HUES6 (cell line): ENCODE data around the gene ZC2HC1C.

Experiments
- H3K27ac ChIP-seq: 2 replicates; pipeline ENCODE4 v1.7.0; 2013; ENCODE audit warnings: low read depth, mild to moderate bottlenecking, low read length, inconsistent platforms
- H3K27me3 ChIP-seq: 2 replicates; pipeline ENCODE4 v1.6.1; 2013; ENCODE audit warnings: low read length; ENCODE audit not compliant: control insufficient read depth, insufficient read depth
- H3K36me3 ChIP-seq: 2 replicates; pipeline ENCODE4 v1.6.1; 2013; ENCODE audit warnings: low read length; ENCODE audit not compliant: control insufficient read depth, insufficient read depth
- H3K4me1 ChIP-seq: 2 replicates; pipeline ENCODE4 v1.6.1; 2013; ENCODE audit warnings: low read length; ENCODE audit not compliant: control insufficient read depth, insufficient read depth
- H3K4me3 ChIP-seq: 2 replicates; pipeline ENCODE4 v1.5.1; 2013; ENCODE audit warnings: low read depth, low read length
- H3K9ac ChIP-seq: one replicate; pipeline ENCODE4 v1.6.1; 2013; ENCODE audit warnings: mild to moderate bottlenecking, low read length
- H3K9me3 ChIP-seq: 2 replicates; pipeline ENCODE4 v1.6.1; 2013; ENCODE audit warnings: low read depth, low read length; ENCODE audit not compliant: control insufficient read depth, insufficient read depth

ZC2HC1C gene

DNA sequence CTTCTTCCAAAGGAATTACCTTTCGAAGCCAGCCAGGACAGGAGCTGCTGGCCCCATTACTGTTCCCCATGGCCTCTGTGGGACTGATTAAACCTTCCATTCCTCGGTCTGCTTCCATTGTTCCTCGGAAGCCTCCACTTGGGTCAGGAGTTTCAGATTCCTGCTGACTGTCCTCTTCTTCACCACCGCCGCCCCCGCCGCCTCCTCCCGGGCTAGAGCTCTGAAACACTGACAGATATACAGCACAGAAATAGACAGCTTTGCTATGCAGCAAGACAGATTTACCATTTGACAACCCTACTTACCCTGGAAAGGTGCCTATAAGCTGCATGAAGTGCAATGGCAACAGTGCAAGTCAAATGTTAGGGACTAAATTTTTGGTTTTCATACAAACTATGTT lies 21.8 kb downstream of the ZC2HC1C start:
- H3K4me3 ChIP-seq = no peak overlapping the region
- H3K4me1 ChIP-seq = peaks cover 4% of the 10 kb centered on the region; the same call in 1 of the 2 replicates
- no peaks in the 10 kb centered on the region for H3K27me3 ChIP-seq
- no peak overlapping the region for H3K9ac ChIP-seq
- no peaks in the 10 kb centered on the region for H3K9me3 ChIP-seq
- no peak overlapping the region for H3K27ac ChIP-seq
- peaks cover 64% of the 10 kb centered on the region for H3K36me3 ChIP-seq

DNA sequence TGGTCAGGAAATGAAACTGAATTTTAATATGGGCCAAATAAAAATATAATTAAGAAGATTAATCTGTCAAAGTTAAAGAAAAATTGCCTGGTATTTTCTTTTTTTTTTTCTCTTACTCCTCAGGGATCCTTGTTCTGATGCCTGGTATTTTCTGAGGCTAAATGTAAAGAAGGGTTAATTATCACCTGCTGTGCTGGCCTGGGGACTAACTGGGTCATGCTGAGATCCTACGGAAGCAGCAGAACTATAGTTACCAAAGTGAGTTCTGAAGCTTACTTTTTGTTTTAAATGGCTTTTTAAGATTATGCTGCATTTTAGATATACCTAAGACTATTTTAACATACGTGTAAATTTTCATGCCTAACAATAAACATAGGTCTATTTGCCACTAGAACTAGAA lies 23.3 kb downstream of the ZC2HC1C start:
- H3K4me1 ChIP-seq = peaks cover 4% of the 10 kb centered on the region; the same call in 1 of the 2 replicates
- no peak overlapping the region for H3K4me3 ChIP-seq
- no peak overlapping the region for H3K9ac ChIP-seq
- H3K27ac ChIP-seq = no peak overlapping the region
- no peaks in the 10 kb centered on the region for H3K9me3 ChIP-seq
- H3K27me3 ChIP-seq = no peaks in the 10 kb centered on the region
- peaks cover 64% of the 10 kb centered on the region for H3K36me3 ChIP-seq

DNA sequence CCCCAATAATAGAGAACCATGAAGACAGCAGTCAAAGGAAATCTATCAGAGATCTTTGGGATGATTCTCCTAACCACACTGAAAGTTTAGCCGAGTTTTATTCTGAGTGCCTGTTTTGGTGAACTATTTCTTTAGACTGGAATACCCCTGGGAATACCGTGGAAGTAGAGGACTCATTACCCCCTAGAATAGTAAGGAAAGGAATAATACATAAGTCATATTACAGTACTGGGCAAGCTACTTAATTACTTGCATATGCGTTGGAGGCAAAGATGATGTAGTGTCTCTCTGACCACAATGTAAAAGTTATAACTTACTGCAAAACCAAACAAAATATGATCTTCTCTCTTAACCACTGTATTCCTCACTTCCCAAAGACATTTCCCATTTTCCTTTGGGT lies 25.5 kb downstream of the ZC2HC1C start:
- H3K4me3 ChIP-seq = no peak overlapping the region

DNA sequence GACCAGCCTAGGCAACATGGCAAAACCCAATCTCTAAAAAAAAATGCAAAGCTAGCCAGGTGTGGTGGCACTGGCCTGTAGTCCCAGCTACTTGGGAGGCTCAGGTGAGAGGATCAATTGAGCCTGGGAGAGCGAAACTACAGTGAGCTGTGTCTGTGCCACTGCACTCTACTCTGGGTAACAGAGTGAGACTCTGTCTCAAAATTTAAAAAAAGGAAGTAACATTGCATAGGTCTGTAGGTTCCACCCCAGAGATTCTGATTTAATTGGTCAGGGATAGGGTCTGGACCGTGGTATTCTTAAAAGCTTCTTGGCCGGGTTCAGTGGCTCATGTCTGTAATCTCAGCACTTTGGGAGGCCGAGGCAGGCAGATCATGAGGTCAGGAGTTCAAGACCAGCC lies 26.2 kb downstream of the ZC2HC1C start:
- H3K4me3 ChIP-seq = no peak overlapping the region

More for the DNA sequence above, 25.5 kb downstream of the ZC2HC1C start:
- Histone ChIP-seq H3K27me3 (no peaks in the 10 kb centered on the region), H3K9me3 (no peaks in the 10 kb centered on the region), H3K27ac (no peak overlapping the region), H3K4me1 (peaks cover 4% of the 10 kb centered on the region; the same call in 1 of the 2 replicates), H3K9ac (no peak overlapping the region), H3K36me3 (peaks cover 70% of the 10 kb centered on the region)

DNA sequence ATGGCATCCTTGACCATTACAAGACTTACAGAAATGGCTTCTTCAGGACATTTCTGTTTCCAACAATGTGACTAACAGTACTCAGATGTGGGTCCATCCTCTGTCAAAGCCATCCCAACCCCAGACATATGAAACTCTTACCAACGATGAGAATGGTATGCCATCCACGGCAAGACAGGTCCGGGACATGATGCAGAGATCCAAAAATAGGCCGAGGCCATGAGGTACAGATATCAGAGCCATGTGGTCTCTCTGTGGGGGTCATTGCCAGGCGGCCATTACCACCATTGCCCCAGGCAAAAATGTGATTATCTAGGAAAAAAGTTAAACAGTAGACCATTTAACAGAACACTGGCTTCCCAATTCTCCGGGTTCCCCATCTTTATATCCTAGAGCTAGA lies 27.5 kb downstream of the ZC2HC1C start:
- no peak overlapping the region for H3K9ac ChIP-seq
- H3K4me3 ChIP-seq = no peak overlapping the region
- no peak overlapping the region for H3K27ac ChIP-seq
- H3K36me3 ChIP-seq = peaks cover 73% of the 10 kb centered on the region
- no peaks in the 10 kb centered on the region for H3K9me3 ChIP-seq
- peaks cover 4% of the 10 kb centered on the region; the same call in 1 of the 2 replicates for H3K4me1 ChIP-seq
- H3K27me3 ChIP-seq = no peaks in the 10 kb centered on the region

More for the DNA sequence above, 26.2 kb downstream of the ZC2HC1C start:
- Histone ChIP-seq H3K27me3 (no peaks in the 10 kb centered on the region), H3K4me1 (peaks cover 4% of the 10 kb centered on the region; the same call in 1 of the 2 replicates), H3K9ac (no peak overlapping the region), H3K9me3 (no peaks in the 10 kb centered on the region), H3K36me3 (peaks cover 71% of the 10 kb centered on the region), H3K27ac (no peak overlapping the region)

DNA sequence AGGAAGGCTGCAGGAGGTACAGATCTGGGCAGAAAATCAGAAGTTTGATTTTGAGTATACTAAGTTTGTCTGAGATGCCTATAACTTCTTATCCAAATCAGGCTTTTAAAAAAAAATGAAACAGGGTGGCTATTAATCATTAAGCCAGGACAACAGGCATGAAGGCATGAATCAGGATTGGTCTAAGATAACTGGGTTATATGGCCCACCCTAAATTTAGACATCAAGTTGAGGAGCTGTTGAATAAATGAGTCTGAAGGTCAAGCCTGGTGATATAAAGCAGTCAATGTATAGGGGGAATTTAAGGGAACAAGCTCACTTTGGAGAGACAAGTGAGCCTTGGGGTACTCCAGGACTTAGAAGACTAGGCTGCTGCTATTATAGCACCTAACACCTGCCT lies 28.8 kb downstream of the ZC2HC1C start:
- H3K27ac ChIP-seq = no peak overlapping the region
- no peaks in the 10 kb centered on the region for H3K27me3 ChIP-seq
- no peaks in the 10 kb centered on the region for H3K9me3 ChIP-seq
- H3K9ac ChIP-seq = no peak overlapping the region
- no peaks in the 10 kb centered on the region for H3K4me1 ChIP-seq
- peaks cover 80% of the 10 kb centered on the region for H3K36me3 ChIP-seq
- no peak overlapping the region for H3K4me3 ChIP-seq

DNA sequence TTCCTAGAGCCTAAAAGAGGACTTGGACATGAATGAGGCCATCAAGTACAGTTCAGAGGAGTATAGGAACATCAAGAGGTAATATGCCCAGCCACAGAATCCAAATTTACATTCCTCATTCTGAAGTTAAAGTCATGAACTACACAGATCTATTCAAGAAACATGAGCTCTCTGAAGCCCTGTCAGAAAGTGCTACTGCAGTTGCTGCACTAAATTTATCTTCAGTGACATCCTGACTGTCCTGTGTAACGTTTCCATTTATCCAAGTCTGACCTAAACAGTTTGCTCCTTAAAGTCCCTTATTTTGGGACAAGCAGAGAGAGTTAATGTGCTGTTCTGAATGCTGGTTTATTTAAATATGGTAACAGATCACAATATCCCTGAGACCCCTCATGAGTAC lies 29.2 kb downstream of the ZC2HC1C start:
- H3K4me1 ChIP-seq = no peaks in the 10 kb centered on the region
- no peaks in the 10 kb centered on the region for H3K27me3 ChIP-seq
- no peak overlapping the region for H3K4me3 ChIP-seq
- H3K27ac ChIP-seq = no peak overlapping the region
- H3K9me3 ChIP-seq = no peaks in the 10 kb centered on the region
- no peak overlapping the region for H3K9ac ChIP-seq
- peaks cover 83% of the 10 kb centered on the region for H3K36me3 ChIP-seq

DNA sequence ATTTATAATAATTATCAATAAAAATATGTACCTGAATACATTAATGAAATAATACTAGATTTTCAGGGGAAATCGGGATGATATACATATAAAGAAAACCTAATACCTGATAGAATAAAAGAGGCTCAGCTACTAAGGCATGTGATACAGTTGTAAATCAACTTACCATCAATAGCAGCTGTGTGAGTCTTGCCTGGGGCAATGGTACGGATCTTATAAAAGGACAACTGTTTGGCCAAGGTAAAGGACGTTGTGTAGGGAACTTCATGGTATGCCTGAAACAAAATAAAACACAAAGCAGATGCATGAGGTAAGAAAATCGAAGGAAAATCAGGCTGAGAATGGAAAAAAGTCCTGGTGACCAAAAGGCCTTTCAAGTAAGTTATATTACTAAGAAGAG lies 32.0 kb downstream of the ZC2HC1C start:
- Histone ChIP-seq H3K27ac (no peak overlapping the region), H3K4me1 (no peaks in the 10 kb centered on the region), H3K4me3 (no peak overlapping the region), H3K9ac (no peak overlapping the region), H3K27me3 (no peaks in the 10 kb centered on the region), H3K36me3 (peaks cover 76% of the 10 kb centered on the region), H3K9me3 (no peaks in the 10 kb centered on the region)

DNA sequence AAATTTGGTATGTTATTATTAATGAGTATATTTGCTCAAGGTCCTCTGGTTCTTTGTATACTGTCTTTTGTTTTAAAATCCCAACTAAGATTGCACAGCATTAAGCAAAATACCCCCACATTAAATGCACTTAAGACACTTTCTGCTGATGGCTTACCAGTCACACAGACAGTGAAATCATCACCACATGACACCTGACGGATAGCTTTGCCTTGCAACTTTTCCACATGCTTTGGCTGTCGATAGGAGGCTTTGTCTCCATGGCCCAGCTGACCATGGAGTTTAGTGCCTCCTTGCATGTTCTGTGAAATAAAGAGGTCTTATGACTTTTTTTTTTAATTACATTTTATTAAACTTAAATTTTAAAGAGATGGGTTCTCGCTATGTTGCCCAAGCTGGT lies 37.7 kb downstream of the ZC2HC1C start:
- no peaks in the 10 kb centered on the region for H3K9me3 ChIP-seq
- no peaks in the 10 kb centered on the region for H3K27me3 ChIP-seq
- no peak overlapping the region for H3K9ac ChIP-seq
- no peak overlapping the region for H3K4me3 ChIP-seq
- peaks cover 77% of the 10 kb centered on the region for H3K36me3 ChIP-seq
- no peak overlapping the region for H3K27ac ChIP-seq
- H3K4me1 ChIP-seq = no peaks in the 10 kb centered on the region

DNA sequence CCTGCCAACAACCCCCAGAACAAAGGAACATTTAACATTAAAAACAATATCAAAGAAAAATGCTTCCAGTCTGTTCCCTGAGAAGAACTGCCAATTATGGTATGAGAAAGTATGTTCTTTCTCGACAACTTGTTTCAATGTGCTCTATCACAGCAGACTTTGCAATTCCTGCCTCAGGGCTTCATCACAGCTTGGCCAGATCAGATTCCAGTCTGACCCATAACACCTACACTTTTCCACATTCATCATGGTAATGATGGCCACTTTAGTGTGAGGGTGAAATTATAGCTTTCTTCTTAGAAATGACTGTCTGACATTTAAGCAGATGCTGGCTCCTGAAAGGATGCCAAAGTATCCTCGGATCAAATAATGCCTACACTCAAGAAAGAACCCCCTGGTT lies 40.4 kb downstream of the ZC2HC1C start:
- no peak overlapping the region for H3K27ac ChIP-seq
- H3K9ac ChIP-seq = no peak overlapping the region
- no peak overlapping the region for H3K4me3 ChIP-seq
- H3K4me1 ChIP-seq = no peaks in the 10 kb centered on the region
- peaks cover 88% of the 10 kb centered on the region for H3K36me3 ChIP-seq
- no peaks in the 10 kb centered on the region for H3K9me3 ChIP-seq
- H3K27me3 ChIP-seq = no peaks in the 10 kb centered on the region

DNA sequence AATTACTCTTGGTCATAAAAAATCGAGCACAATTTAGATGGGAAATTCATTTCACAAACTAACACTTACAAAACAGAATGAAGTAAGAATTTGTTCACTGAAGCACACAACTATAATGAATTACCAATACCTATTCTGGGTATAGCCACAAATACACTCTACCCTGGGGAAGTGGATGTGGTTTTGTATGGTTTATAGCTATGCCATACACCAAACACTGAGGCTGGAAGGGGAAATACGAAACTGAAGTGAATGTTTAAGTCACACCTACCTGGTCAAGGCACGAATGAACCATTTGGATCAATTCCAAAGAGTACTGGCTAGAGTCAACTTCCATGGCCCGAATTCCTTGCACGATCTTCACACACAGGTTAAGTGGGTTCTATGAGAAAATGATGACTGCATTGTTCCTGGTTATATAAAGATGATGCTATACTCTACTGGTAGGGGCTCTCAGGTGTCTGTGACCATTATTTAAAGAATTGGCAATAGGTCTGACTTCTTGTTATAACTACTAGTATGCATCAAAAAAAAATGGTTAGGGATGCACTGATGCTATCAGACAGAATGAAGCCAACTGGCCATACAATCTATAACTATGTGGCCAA lies 44.6 kb downstream of the ZC2HC1C start:
- Histone ChIP-seq H3K4me3 (no peak overlapping the region), H3K27ac (no peak overlapping the region), H3K4me1 (no peaks in the 10 kb centered on the region), H3K36me3 (peaks cover 94% of the 10 kb centered on the region), H3K9me3 (no peaks in the 10 kb centered on the region), H3K27me3 (no peaks in the 10 kb centered on the region), H3K9ac (no peak overlapping the region)
